IMR-90 (cell line): ENCODE results near the gene C14orf93. TPM values are rescaled to one million over a fixed set of nuclear protein-coding genes. Genes with fewer than 3 reads are reported as not detected.
"Not testable (repeated sequence)": the region's sequence is repeated elsewhere in the genome, so short reads cannot be mapped to it uniquely, and the experiment has no call there.

Experiments used
- ATAC-seq: fragments of 200-7000 bp; cut with Tn5 transposase; 2 replicates; pipeline ENCODE4 v1.9.1; 2020; ENCODE audit warnings: low read depth, mild to moderate bottlenecking, moderate library complexity
- BruUV-seq: library from RNA; stranded (reverse); fragments of 400-500 nt; replicated peaks from 2 replicates; lab custom pipeline; 2021; lab: Mats Ljungman, UMichigan
- CTCF ChIA-PET: fragments of 300-600 bp; formaldehyde crosslinking; extraction: SDS; loops from one replicate; lab custom pipeline; 2021; ENCODE audit warnings: antibody characterized with exemption; lab: Yijun Ruan, JAX
- POLR2A ChIA-PET: fragments of 300-600 bp; sonication (Branson Sonifier 250); formaldehyde crosslinking; loops from one replicate; lab custom pipeline; 2022; ENCODE audit warnings: antibody characterized with exemption; ENCODE audit not compliant: unreplicated experiment; lab: Charles Lee
- DNase-seq: peaks from one replicate; pipeline ENCODE4 v3.0.0; 2013
- H2AFZ ChIP-seq: replicated peaks from 2 replicates; pipeline ENCODE3; 2013; ENCODE audit warnings: low read length, mild to moderate bottlenecking; ENCODE audit not compliant: poor library complexity
- H2AK5ac ChIP-seq: 2 replicates; pipeline ENCODE4 v1.6.1; 2013; ENCODE audit warnings: low read depth, low read length, inconsistent platforms
- H2AK9ac ChIP-seq: replicated peaks from 2 replicates; pipeline ENCODE3; 2013; ENCODE audit warnings: mild to moderate bottlenecking, low read depth, low read length, moderate library complexity; ENCODE audit not compliant: poor library complexity
- H2BK120ac ChIP-seq: 2 replicates; pipeline ENCODE4 v1.6.1; 2013; ENCODE audit warnings: low read depth, low read length, inconsistent platforms
- H2BK15ac ChIP-seq: 3 replicates; pipeline ENCODE4 v1.6.1; 2013; ENCODE audit warnings: low read depth, low read length, inconsistent platforms
- H2BK20ac ChIP-seq: 2 replicates; pipeline ENCODE4 v1.6.1; 2013; ENCODE audit warnings: low read depth, mild to moderate bottlenecking, inconsistent platforms, low read length, moderate library complexity
- H2BK5ac ChIP-seq: 2 replicates; pipeline ENCODE4 v1.6.1; 2013; ENCODE audit warnings: mild to moderate bottlenecking, low read depth, low read length, inconsistent platforms; ENCODE audit not compliant: poor library complexity, severe bottlenecking
- H3K14ac ChIP-seq: replicated peaks from 2 replicates; pipeline ENCODE4 v1.6.1; 2013; ENCODE audit warnings: low read depth, low read length, inconsistent platforms
- H3K18ac ChIP-seq: 2 replicates; pipeline ENCODE4 v1.6.1; 2013; ENCODE audit warnings: low read depth, low read length, control low read depth
- H3K23ac ChIP-seq: 2 replicates; pipeline ENCODE4 v1.6.1; 2013; ENCODE audit warnings: low read depth, low read length, inconsistent platforms
- H3K27ac ChIP-seq: 2 replicates; pipeline ENCODE4 v1.5.1; 2013; ENCODE audit warnings: mild to moderate bottlenecking, control low read depth, low read length; ENCODE audit not compliant: insufficient read depth
- H3K27me3 ChIP-seq: 2 replicates; pipeline ENCODE4 v1.6.1; 2013; ENCODE audit warnings: low read length; ENCODE audit not compliant: control insufficient read depth, insufficient read depth
- H3K36me3 ChIP-seq: 2 replicates; pipeline ENCODE4 v1.6.1; 2013; ENCODE audit warnings: low read length, mixed read lengths; ENCODE audit not compliant: control insufficient read depth, insufficient read depth
- H3K4ac ChIP-seq: 2 replicates; pipeline ENCODE4 v1.6.1; 2013; ENCODE audit warnings: low read depth, low read length, inconsistent platforms
- H3K4me1 ChIP-seq: 2 replicates; pipeline ENCODE4 v1.6.1; 2013; ENCODE audit warnings: low read length, mixed read lengths; ENCODE audit not compliant: control insufficient read depth, insufficient read depth
- H3K4me2 ChIP-seq: 2 replicates; pipeline ENCODE4 v1.6.1; 2013; ENCODE audit warnings: low read depth, mild to moderate bottlenecking, control low read depth, low read length, moderate library complexity
- H3K4me3 ChIP-seq: 2 replicates; pipeline ENCODE4 v1.5.1; 2013; ENCODE audit warnings: low read depth, mild to moderate bottlenecking, control low read depth, low read length, moderate library complexity; ENCODE audit not compliant: insufficient read depth
- H3K56ac ChIP-seq: 2 replicates; pipeline ENCODE4 v1.6.1; 2013; ENCODE audit warnings: low read length, inconsistent platforms; ENCODE audit not compliant: insufficient read depth; ENCODE audit errors: extremely low read depth
- H3K79me1 ChIP-seq, 2 experiments: 2 replicates each; pipeline ENCODE4 v1.6.1; 2013; ENCODE audit warnings: low read length in 2 of 2, inconsistent platforms in 1 of 2, low read depth in 1 of 2
- H3K9ac ChIP-seq: 2 replicates; pipeline ENCODE4 v1.6.1; 2013; ENCODE audit warnings: low read depth, low read length, control low read depth
- H3K9me1 ChIP-seq: 2 replicates; pipeline ENCODE4 v1.6.1; 2013; ENCODE audit warnings: low read length, inconsistent platforms; ENCODE audit not compliant: insufficient read depth
- H3K9me3 ChIP-seq: 2 replicates; pipeline ENCODE4 v1.6.1; 2013; ENCODE audit warnings: low read length; ENCODE audit not compliant: control insufficient read depth, insufficient read depth
- H4K20me1 ChIP-seq: 2 replicates; pipeline ENCODE4 v1.6.1; 2013; ENCODE audit warnings: low read length, inconsistent platforms; ENCODE audit not compliant: insufficient read depth
- H4K5ac ChIP-seq: 2 replicates; pipeline ENCODE4 v1.6.1; 2013; ENCODE audit warnings: mild to moderate bottlenecking, low read depth, low read length, control low read depth
- H4K8ac ChIP-seq, 2 experiments: 2 replicates each; pipeline ENCODE4 v1.6.1; 2013; ENCODE audit warnings: low read depth in 2 of 2, low read length in 2 of 2, control low read depth in 1 of 2, inconsistent platforms in 1 of 2
- H4K91ac ChIP-seq: 2 replicates; pipeline ENCODE4 v1.6.1; 2013; ENCODE audit warnings: low read depth, low read length, inconsistent platforms; ENCODE audit not compliant: insufficient read depth
- WGBS, 2 experiments: methylation state at CpG; one replicate each; pipeline versions ENCODE4 v1.1.5 to v1.1.7; 2013; ENCODE audit warnings: missing lambda C conversion rate in 2 of 2; ENCODE audit not compliant: insufficient read length in 1 of 2; ENCODE audit errors: extremely low coverage in 2 of 2; 5-methylcytosine and 5-hydroxymethylcytosine counted together
- dilution Hi-C: fragments of 300-500 bp; cut with HindIII; formaldehyde crosslinking; loops from one replicate; pipeline ENCODE4 v1.14.3; 2018; ENCODE audit warnings: low sequenced_read_pairs; ENCODE audit not compliant: unreplicated experiment
- in situ Hi-C: fragments of 300-500 bp; cut with MboI; formaldehyde crosslinking; loops from 3 replicates; pipeline ENCODE4 v1.14.3; 2019; ENCODE audit warnings: low sequenced_read_pairs, inconsistent platforms, mixed read lengths
- intact Hi-C: fragments of 100-400 bp; cut with micrococcal nuclease; formaldehyde crosslinking; loops from 2 replicates; pipeline ENCODE4 v1.10.0; 2022
- polyA plus RNA-seq, 3 experiments: library from polyadenylated mRNA; depleted of rRNA; stranded (reverse); fragments of >200 nt; gene quantifications; 2 replicates each; pipeline ENCODE4 v1.2.3, GENCODE V29; 2012; ENCODE audit warnings: low replicate concordance in 1 of 3
- total RNA-seq: library from RNA; depleted of rRNA; stranded (reverse); fragments of >200 nt; gene quantifications from 2 replicates; pipeline ENCODE4 v1.2.3, GENCODE V29; 2012

Gene C14orf93
- total and polyA plus RNA-seq, 2 of the 4 experiments (the other 2 are of a cell fraction), result 5.4 to 5.7 TPM

- H2BK5ac ChIP-seq, H3K9me1 ChIP-seq, H4K91ac ChIP-seq, POLR2A ChIA-PET, DNase-seq, H4K8ac ChIP-seq, H2AK9ac ChIP-seq, H3K18ac ChIP-seq, H3K14ac ChIP-seq, H2AK5ac ChIP-seq, H2BK120ac ChIP-seq, H2BK15ac ChIP-seq, H3K9me3 ChIP-seq, H3K4ac ChIP-seq, H2AFZ ChIP-seq, H3K36me3 ChIP-seq, H3K27ac ChIP-seq, H3K56ac ChIP-seq, H3K27me3 ChIP-seq, BruUV-seq, H3K9ac ChIP-seq, H4K20me1 ChIP-seq, dilution Hi-C loops, H2BK20ac ChIP-seq, H3K23ac ChIP-seq, H3K4me3 ChIP-seq, in situ Hi-C loops, ATAC-seq, H4K5ac ChIP-seq, H3K4me1 ChIP-seq, intact Hi-C loops, H3K4me2 ChIP-seq: not testable (repeated sequence)
- H3K79me1 ChIP-seq, result peaks cover 0 to 12% of the 10 kb centered on the region in 2 experiments; a peak in 2 of 4 replicates
- CTCF ChIA-PET, result interaction anchor here (1.3 kb wide), 1 partner anchor 9 kb away, joined by 4 read pairs; no protein-coding TSS in a partner anchor
- no CpG with 5 or more reads among the region's 4 CpGs for WGBS, 2 experiments
Measured at GRCh38 chr14:23004274-23004673, 5.7 kb downstream of the C14orf93 start.
